H54 (cell line): ENCODE results near the gene SURF1.
"Not testable (repeated sequence)": the region's sequence is repeated elsewhere in the genome, so short reads cannot be mapped to it uniquely, and the experiment has no call there.

ENCODE experiments used
- DNase-seq: peaks from one replicate; pipeline ENCODE4 v3.0.0; 2011; ENCODE audit warnings: low spot score, mixed read lengths; ENCODE audit not compliant: insufficient read length
- FAIRE-seq: peaks from 3 replicates; lab custom pipeline; 2011; peaks lifted over from hg19 to GRCh38; lab: Jason Lieb, UNC
- POLR2A ChIP-seq: IDR thresholded peaks from 2 replicates; pipeline ENCODE4 v1.6.1; 2011; ENCODE audit warnings: low read depth, mild to moderate bottlenecking, low read length

Gene SURF1

GRCh38 chr9:133334161-133334560 is 22.1 kb downstream of the SURF1 start:
- no peak for TF ChIP-seq POLR2A
- FAIRE-seq (no peak), DNase-seq (no peak)

GRCh38 chr9:133333566-133333965 is 22.7 kb downstream of the SURF1 start:
- DNase-seq (no peak), FAIRE-seq (no peak)
- no peak for TF ChIP-seq POLR2A

- DNase-seq (no peak), FAIRE-seq (no peak)
- TF ChIP-seq POLR2A, result no peak
Measured at GRCh38 chr9:133333011-133333410, 23.3 kb downstream of the SURF1 start.

- no peak for TF ChIP-seq POLR2A
- FAIRE-seq (no peak), DNase-seq (no peak)
Measured at GRCh38 chr9:133332381-133332730, 23.9 kb downstream of the SURF1 start.

GRCh38 chr9:133331641-133332380 is 24.5 kb downstream of the SURF1 start:
- TF ChIP-seq POLR2A, result no peak
- no peak for FAIRE-seq
- DNase-seq, result no peak

GRCh38 chr9:133331221-133331620 is 25.1 kb downstream of the SURF1 start:
- no peak for FAIRE-seq
- TF ChIP-seq POLR2A, result no peak
- no peak for DNase-seq

- not testable (repeated sequence) for DNase-seq, FAIRE-seq
Measured at GRCh38 chr9:133329306-133330156, 26.8 kb downstream of the SURF1 start.

GRCh38 chr9:133327834-133328484 is 28.3 kb downstream of the SURF1 start:
- TF ChIP-seq POLR2A, result no peak
- FAIRE-seq, result no peak
- DNase-seq, result no peak

- FAIRE-seq, DNase-seq: not testable (repeated sequence)
Measured at GRCh38 chr9:133327021-133327420, 29.3 kb downstream of the SURF1 start.

GRCh38 chr9:133323991-133324703 is 32.1 kb downstream of the SURF1 start:
- DNase-seq, result no peak
- TF ChIP-seq POLR2A, result no peak
- no peak for FAIRE-seq

- no peak for TF ChIP-seq POLR2A
- DNase-seq (no peak), FAIRE-seq (no peak)
Measured at GRCh38 chr9:133323211-133323610, 33.1 kb downstream of the SURF1 start.

- DNase-seq, result no peak
- no peak for FAIRE-seq
- no peak for TF ChIP-seq POLR2A
Measured at GRCh38 chr9:133322701-133323100, 33.6 kb downstream of the SURF1 start.

- no peak for TF ChIP-seq POLR2A
- FAIRE-seq, result no peak
- no peak for DNase-seq
Measured at GRCh38 chr9:133321411-133321935, 34.8 kb downstream of the SURF1 start.
